GM04504 (cell line): Measurements from ENCODE around the gene DNAJC1.
A peak's percentile ranks its signal among the peaks of the same experiment; 100 is the strongest.

Experiments used
- DNase-seq: peaks from one replicate; pipeline ENCODE4 v3.0.0-alpha.2; 2012; ENCODE audit warnings: low read depth

Gene DNAJC1

DNA sequence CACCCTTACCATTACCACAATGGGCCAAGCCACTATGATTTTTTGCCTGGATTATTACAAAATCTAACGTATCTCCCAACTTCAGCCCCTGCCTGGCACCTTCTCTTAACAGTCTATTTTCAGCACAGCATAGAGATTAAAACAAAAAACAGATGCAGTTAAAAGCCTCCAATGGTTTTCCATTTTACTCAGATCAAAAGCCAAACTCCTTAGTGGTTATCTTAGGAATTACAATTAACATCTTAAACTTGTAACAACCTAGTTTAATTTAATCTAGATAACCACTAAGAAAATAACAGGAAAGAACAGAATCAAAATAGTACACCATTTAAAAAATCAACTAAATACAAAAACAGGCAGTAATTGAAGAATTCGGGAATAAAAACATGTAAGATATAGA lies 43.5 kb downstream of the DNAJC1 start:
- no peak for DNase-seq

DNA sequence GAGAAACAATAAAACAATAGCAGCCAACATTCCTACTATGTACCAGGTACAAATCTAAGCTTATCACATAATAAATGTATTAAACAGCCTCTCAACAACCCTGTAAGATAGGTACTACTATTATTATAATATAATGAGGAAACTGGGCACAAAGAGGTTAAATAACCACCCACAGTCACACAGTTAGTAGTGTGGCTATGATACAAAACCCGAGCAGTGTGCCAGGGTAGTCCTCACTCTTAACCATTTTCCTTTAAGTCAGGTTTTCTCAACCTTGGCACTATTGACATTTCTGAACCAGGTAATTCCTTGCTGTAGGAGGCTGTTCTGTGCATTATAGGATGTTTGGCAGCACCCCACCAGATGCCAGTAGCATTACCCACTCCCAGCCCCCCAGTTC lies 48.8 kb downstream of the DNAJC1 start:
- DNase-seq = no peak

DNA sequence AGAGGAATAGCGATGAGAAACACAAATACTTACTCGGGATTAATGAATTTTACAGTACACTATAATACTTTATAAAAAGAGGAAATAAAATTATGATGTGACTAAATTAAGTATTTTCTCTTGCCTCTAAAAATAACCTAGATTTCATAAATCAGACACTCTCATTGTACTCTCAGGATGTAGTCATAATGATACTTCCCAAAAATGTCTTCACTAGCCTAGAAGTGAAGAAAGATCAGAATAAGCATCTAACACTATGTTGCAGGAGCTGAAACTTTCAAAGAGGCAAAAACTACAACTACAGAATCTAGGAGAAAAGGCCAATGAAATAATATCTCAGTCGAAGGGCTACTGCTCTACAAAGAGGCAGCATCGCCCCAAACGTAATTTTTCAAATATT lies 49.4 kb downstream of the DNAJC1 start:
- DNase-seq = no peak

DNA sequence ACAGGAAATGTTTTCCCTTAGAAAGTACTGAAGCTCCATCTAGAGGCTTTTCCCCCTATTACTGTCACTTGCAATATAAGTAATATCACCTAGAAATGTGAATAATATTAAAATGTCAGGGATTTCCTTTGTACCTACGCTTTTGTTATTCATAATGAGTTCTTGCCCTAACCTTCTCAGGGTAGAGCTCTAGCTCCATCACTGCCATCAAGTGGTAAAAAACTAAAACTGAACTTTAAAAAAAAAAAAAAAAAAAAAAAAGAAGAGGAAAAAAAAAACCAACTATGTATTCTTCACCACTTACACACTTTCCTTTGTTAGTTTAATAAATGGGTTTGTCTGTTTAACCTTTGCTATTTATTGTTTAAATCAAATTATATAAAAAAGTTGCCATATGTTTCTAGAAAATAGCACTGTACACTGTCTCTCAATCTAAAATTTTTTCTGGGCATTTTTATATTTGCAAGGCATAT lies 49.9 kb downstream of the DNAJC1 start:
- DNase-seq = peak; percentile 20

DNA sequence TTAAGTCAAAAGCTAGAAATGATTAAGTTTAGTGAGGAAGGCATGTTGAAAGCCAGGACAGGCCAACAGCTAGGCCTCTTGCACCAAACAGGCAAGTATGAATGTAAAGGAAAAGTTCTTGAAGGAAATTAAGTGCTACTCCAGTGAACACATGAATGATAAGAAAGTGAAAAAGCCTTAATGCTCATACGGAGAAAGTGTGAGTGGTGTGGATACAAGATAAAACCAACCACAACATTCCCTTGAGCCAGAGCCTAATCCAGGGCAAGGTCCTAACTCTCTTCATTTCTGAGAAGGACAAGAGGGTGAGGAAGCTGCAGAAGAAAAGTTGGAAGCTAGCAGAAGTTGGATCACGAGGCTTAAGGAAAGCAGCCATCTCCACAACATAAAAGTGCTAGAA lies 53.0 kb downstream of the DNAJC1 start:
- no peak for DNase-seq

DNA sequence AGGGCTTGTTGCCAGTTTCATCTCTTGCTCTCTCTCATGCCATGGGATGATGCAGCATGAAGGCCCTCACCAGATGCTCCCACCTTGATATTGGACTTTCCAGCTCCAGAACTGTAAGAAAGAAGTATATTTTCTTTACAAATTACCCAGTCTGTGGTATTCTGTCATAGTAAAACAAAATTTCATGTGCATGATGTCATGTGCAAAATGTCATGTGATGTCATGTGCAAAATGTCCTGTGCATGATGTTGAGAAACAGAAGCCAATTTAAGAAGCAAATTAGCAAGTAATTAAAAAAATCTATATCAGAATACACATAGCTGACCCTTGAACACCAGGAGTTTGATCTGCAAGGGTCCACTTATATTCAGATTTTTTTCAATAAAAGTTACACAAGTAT lies 56.6 kb downstream of the DNAJC1 start:
- no peak for DNase-seq

DNA sequence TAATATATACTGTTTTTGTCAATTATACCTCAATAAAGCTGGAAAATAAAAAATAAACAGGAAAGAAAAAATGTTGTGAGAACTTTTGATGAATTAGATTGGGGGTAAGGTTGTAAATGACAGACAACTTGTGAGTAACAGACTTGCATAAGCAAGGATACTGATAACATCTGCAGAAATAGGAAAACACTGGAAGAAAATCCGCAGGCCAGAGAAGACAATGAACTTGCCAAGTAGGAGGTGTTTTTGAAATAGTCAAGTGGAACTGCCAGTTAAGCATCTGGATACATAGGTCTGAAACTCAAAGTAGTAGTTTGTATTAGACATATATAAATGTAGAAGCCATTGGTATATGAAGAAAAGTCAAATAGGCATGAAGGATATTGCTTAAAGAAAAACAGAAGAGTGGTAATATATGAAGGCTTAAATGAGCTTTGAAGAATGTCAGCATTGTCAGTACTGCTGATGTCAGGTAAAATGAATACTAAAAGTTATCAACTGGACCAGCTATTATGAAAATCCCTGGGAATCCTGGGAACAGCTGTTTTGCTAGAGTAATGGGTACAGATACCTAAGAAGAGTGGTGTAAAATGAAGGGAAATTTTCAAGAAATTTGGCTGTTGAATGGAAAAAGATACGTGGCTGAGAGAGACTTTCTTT lies 58.7 kb downstream of the DNAJC1 start:
- no peak for DNase-seq

DNA sequence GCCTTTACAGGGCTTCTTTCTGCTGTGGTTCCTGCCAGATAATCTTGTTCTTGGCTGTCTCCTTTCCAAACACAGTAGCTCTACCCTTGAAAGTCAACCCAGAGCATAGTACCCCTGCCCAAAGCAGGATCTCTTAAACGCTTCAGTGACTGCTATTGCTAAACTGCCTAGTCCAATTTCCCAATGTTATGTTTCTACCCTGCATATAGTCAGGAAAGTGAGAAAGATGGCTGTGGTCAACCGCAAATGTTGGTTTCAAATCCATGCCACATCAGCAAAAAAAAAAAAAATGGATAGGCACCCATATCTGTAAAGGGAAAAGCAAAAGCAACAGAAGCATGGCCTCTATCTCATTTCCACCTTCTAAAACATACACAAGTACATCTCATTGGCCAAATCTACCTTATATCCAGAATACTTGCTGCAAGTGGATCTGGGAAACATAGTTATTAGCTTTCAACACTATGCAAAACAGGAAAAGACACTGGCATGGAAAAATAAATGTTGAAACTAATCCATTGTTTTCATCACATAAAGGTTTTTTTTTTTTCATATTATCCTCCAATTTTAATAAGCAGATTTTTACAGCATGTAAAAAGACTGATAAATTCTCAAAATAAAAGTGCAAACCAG lies 59.8 kb downstream of the DNAJC1 start:
- DNase-seq = no peak

DNA sequence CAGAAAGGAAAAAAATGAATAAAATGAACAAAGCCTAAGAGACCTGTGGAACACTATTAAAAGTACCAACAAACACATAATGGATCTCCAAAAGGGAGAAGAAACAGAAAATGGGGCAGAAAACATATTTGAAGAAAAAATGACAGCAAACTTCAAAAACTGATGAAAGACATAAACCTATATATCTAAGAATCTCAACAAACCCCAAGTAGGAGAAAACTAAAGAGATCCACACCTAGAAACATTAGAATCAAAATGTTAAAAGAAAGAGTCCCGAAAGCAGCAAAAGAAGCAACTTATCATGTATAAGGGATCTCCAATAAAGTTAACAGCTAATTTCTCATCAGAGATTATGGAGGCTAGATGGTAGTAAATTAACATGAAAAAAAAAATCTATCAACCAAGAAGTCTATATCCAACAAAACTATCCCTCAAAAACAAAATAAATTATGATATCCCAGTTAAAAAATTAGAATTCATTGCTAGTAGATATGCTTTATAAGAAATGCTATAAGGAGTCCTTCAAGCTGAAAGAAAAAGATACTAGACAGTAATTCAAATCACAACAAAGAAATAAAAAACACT lies 68.0 kb downstream of the DNAJC1 start:
- no peak for DNase-seq

DNA sequence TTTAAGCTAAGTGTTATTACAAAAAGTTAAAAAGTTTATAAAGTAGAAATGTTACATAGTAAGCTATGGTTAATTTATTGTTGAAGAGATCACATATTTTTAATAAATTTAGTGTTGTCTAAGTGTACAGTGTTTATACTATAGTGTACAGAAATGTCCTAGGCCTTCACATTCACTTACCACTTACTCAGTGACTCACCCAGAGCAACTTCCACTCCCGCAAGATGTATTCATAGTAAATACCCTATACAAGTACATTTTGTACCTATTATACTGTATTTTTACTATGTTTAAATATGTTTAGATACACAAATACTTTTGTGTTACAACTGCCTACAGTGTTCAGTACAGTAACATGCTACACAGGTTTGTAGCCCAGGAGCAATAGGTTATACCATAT lies 69.2 kb downstream of the DNAJC1 start:
- no peak for DNase-seq

DNA sequence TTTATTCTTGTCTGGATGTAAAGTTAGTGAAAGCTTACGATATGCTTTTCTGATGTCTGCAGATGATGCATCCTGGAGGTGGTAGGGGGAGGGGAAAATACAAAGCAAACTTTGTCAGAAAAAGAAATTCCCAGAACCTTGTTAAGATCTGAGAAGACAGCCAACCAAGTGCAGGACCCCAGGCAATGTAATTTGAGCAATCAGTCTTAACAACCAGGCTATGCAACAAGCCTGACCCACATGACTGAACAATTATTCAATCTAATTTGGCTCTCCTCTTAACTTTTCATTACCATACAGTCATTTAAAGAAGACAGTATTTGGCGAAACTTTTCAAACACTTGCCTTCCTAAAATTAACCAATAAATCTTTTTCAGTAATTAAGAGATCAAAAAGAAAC lies 74.5 kb downstream of the DNAJC1 start:
- no peak for DNase-seq

DNA sequence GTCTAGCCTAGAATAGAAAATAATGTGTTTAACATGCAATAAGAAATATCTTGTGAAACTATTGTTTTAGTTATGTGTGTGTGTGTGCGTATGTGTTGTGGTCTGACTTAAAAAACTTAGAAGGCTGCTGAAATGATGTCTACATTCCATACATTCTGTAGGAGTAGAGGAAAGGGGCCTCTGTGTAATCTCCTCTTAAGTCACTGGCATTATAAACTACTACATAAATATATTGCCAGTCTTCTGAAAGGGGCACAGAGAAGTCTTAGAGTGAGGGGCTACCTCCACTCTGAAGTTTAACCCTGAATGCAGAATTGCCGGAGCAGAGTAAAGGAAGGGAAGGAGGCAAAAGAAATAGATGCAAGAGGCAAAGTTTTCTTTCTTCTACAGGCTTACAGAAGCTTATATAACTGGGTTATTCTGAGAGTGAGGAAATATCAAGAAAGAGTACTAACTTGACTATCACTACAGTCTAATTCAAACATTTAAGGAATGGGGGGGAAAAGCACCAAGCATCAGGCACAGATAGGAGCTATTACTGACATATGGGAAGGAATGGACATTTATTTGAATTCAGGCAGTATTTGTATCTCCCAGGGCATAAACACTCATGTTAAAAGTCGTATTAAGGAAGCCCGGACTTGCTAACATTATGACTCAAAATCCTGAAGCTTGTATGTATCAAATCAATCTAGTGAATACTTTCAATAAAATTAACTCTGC lies 75.7 kb downstream of the DNAJC1 start:
- DNase-seq = no peak

DNA sequence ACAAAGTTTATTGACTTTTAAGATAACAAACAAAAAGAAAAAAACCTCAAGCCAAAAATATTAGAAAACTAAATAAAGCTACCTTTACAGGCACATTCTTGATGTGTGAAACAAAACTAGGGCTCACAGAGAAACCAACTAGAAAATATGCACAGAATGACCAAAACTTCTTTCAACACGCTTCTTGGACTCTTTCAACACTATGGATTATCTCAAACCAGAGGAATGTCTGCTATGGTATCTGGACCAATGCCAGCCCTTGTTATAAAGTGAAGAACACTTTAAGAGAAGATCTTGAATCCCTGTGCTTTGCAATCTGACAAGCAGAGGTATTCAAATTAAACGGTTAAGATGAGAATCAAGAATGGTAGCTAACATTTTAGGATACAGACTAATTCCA lies 76.6 kb downstream of the DNAJC1 start:
- peak; percentile 84 for DNase-seq

DNA sequence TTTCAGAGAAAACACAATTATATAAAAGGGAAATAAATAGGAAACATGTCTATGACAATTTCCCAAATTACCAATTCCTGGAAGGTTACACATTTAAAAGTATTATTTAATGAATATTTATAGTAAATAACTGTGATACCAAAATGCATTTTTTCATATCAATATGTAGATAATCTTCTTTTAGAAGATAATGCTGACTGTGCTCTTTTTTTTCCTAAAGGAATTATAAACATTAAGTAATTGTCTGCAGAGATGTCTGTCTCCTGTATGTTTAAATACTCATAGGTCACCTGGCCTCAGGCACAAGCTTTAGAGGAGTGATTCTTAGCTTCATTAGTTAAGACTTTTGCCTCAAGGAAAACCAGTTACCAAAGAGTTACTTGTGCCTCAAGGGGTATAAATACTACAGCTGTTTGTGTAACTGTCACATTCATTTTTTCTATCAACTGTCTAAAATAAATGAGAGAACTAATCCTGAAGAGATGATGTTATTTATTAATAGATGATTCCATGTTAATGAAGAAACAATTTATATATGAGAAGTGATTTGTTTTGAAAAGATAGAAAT lies 77.1 kb downstream of the DNAJC1 start:
- DNase-seq = no peak

DNA sequence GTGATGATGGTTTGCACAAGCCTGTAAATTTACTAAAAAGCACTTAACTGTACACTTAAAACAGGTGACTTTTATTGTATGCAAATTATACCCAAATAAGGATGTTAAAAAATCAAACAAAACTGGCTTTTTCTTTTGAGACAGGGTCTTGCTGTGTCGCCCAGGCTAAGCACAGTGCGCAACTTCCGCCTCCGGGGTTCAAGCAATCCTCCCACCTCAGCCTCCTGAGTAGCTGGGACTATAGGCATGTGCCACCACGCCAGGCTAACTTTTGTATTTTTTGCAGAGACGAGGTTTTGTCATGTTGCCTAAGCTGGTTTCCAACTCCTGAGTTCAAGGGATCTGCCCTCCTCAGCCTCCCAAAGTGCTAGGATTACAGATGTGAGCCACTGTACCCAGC lies 77.7 kb downstream of the DNAJC1 start:
- DNase-seq = no peak

DNA sequence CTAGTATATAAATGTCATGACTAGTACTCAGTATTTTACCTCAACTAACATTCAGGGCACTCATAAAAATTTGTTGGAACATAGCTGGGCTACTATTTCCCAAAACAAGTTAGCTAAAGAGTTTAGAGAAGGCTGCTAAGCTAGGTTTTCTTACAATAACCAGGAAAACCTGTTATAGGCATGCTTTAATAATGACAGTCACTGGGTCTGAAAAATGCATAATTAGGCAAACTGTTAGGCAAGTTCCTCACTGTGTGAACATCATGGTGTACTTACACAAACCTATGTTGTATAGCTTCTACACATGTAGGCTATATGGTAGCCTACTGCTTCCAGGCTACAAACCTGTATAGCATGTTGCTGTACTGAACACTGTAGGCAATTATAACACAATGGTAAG lies 79.0 kb downstream of the DNAJC1 start:
- DNase-seq = no peak

DNA sequence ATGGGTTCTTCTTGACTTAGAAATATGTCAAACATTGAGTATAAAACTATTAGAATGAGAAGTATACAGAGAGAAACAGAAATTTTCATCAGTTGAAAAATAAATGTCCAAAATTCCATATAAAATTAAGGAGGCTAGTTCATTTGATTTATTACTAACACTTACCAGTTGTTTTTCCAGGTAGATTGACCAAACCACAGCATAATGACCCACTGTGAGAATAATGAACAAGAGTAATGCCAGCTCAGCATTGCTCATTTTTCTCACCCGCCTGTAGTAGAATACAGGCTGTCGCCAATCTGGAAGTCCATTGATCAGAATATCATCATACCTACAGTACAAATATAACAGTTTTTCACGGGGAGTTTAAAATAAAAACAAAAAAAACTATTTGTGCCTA lies 82.9 kb downstream of the DNAJC1 start:
- no peak for DNase-seq

DNA sequence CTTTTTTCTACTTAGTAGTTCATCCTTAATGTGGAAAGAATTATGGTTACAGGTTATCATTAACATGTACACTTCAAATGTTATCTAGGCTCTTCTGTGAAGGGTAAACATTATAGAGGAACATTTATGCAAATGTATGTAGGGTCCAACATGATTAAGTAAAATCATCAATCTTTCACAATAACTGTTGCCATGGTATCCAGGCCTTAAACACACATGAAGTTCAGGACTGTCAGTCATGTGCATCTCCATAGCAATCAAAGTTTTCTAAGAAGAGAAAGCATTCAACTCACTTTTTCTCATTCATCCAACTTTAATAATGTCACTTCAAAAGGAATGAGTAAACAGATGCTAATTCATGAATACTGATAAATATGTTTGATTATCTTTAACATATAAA lies 83.6 kb downstream of the DNAJC1 start:
- no peak for DNase-seq

DNA sequence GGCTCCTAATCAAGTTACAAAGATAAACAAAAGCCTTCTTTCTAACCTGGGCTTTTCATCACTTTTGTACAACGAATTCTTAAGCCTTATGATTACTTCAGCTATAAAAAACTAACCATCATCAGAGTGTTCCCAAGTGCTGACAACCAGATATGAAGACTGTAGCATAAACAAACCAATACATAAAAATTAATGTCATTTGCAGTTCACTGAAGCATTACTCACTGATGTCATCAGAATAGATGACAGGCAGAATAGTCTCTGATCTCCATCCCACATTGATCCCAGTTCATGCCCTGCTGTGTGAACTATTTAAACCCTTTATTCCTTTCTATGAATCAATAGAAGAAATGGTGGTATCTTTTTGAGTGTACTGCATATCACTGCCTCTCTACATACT lies 84.4 kb downstream of the DNAJC1 start:
- DNase-seq = no peak

DNA sequence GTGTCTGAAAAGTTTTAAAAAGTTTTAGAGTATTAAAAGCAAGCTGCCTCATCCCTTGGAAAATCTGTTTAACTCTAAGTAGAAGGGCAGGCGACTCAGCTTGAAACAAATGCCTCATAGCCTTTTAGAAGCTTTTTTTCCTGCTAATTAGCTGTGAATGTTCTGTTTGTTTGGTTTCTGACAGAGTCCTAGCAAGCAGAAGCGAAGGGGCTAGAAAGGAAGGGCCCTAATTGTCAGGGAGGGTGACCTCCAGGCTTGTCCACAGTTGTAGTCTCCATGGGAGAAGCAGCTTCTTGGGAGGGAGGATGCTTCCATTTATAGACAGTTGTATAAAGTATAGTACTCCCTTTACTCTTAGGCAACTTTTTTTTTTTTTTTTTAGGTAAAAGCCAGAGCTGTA lies 90.9 kb downstream of the DNAJC1 start:
- no peak for DNase-seq

DNA sequence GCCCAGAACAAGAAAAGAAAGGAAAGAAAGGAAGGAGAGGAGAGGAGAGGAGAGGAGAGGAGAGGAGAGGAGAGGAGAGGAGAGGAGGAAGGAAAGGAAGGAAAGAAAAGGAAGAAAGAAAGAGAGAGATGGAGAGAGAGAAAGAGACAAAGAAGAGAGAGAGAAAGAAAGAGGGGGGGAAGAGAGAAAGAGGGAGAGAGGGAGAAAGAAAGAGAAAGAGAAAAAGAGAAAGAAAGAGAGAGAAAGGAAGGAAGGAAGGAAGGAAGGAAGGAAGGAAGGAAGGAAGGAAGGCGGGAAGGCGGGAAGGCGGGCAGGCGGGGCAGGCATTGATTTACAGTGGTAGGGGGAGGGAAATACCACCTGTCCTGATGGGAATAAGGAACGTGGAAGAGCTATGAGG lies 92.7 kb downstream of the DNAJC1 start:
- no peak for DNase-seq

DNA sequence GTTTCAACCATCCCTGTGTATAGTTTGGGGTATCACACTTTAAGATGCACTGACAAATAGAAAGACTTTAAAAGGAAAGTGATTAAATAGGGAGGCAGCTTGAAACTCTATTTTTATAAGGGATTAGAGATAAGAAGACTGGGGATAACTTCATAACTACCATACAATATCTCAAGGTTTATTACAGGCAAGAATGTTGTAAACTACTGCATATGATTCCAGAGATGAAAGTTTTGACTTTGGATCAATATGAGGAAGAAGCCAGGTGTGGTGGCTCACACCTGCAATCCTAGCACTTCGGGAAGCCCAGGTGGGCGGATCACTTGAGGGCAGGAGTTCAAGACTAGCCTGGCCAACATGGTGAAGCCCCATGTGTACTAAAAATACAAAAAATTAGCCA lies 96.1 kb downstream of the DNAJC1 start:
- DNase-seq = no peak

DNA sequence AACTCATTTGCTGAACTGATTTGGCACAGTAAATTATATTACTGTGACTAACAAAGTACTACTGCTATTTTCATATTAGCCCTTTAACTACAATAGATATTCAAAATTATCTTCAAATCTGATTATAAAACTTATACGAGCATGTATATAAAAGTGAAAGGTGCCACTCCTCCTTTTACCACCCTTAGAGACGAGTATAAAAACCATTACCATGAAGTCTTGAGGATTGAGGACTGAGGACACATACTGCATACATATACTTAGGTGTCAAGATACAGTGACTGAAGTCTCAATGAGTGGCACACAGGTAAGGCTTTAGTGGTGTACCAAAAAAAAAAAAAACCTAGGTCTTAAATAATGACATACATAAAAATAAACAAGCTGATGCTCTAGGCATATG lies 98.6 kb downstream of the DNAJC1 start:
- no peak for DNase-seq
